HUDEP-2 (cell line): ENCODE results near the gene ANAPC2.
A peak's percentile ranks its signal among the peaks of the same experiment; 100 is the strongest.

Experiments
- DNase-seq, 76 experiments: peaks; one replicate each; lab custom pipeline; 2025; ENCODE audit not compliant: unreplicated experiment in 76 of 76; lab: John Stamatoyannopoulos, UW

ANAPC2 gene

GRCh38 chr9:137194388-137194787 is 6.0 kb upstream of the ANAPC2 start:
- no peak for DNase-seq

GRCh38 chr9:137193771-137194170 is 5.4 kb upstream of the ANAPC2 start:
- no peak for DNase-seq

- no peak for DNase-seq
Observed at GRCh38 chr9:137192859-137193258, 4.5 kb upstream of the ANAPC2 start.

GRCh38 chr9:137192448-137192780 is 4.1 kb upstream of the ANAPC2 start:
- DNase-seq: no peak

GRCh38 chr9:137191691-137192447 is 3.5 kb upstream of the ANAPC2 start:
- no peak for DNase-seq

GRCh38 chr9:137191245-137191644 is 2.9 kb upstream of the ANAPC2 start:
- no peak for DNase-seq

GRCh38 chr9:137190315-137190856 is 2.0 kb upstream of the ANAPC2 start:
- peak in 17 of 76 experiments; percentile 11 to 51 (median 26) for DNase-seq

- DNase-seq: peak in 1 of 76 experiments; percentile 62
Observed at GRCh38 chr9:137189297-137190295, 1.2 kb upstream of the ANAPC2 start.

- no peak for DNase-seq
Observed at GRCh38 chr9:137188086-137188489, 272 bp downstream of the ANAPC2 start.

- no peak for DNase-seq
Observed at GRCh38 chr9:137187386-137187785, 974 bp downstream of the ANAPC2 start.

- DNase-seq: peak in 63 of 76 experiments; percentile 10 to 78 (median 54)
Observed at GRCh38 chr9:137186385-137186784, 2.0 kb downstream of the ANAPC2 start.

GRCh38 chr9:137185921-137186320 is 2.4 kb downstream of the ANAPC2 start:
- DNase-seq: no peak

GRCh38 chr9:137184881-137185660 is 3.3 kb downstream of the ANAPC2 start:
- DNase-seq: no peak

GRCh38 chr9:137183980-137184595 is 4.3 kb downstream of the ANAPC2 start:
- DNase-seq: no peak

- no peak for DNase-seq
Observed at GRCh38 chr9:137182836-137183235, 5.5 kb downstream of the ANAPC2 start.

- DNase-seq: no peak
Observed at GRCh38 chr9:137181680-137182079, 6.7 kb downstream of the ANAPC2 start.

GRCh38 chr9:137180491-137180890 is 7.9 kb downstream of the ANAPC2 start:
- no peak for DNase-seq

- DNase-seq: no peak
Observed at GRCh38 chr9:137179761-137180160, 8.6 kb downstream of the ANAPC2 start.

- no peak for DNase-seq
Observed at GRCh38 chr9:137178939-137179630, 9.3 kb downstream of the ANAPC2 start.
